Memory B cell (primary cell): ENCODE results near the gene LAMB1.

Source experiments
- ATAC-seq: fragments of 150-1000 bp; cut with Tn5 transposase; 2 replicates; pipeline ENCODE4 v1.10.0; 2021; ENCODE audit warnings: low read depth, mild to moderate bottlenecking, moderate library complexity
- DNase-seq, 2 donors: peaks; one replicate each; pipeline ENCODE4 v3.0.0; 2022; ENCODE audit warnings: low spot score in 2 of 2
- H3K27ac Mint-ChIP-seq: one replicate; pipeline ENCODE4 v1.8.0; 2022; ENCODE audit warnings: mild to moderate bottlenecking, moderate library complexity, mixed read lengths
- H3K27me3 Mint-ChIP-seq: one replicate; pipeline ENCODE4 v1.8.0; 2022; ENCODE audit warnings: mixed read lengths
- H3K36me3 Mint-ChIP-seq: one replicate; pipeline ENCODE4 v1.8.0; 2022; ENCODE audit warnings: mild to moderate bottlenecking, mixed read lengths
- H3K4me1 Mint-ChIP-seq: one replicate; pipeline ENCODE4 v1.8.0; 2022; ENCODE audit warnings: mixed read lengths
- H3K4me3 Mint-ChIP-seq: one replicate; pipeline ENCODE4 v1.8.0; 2022; ENCODE audit warnings: mild to moderate bottlenecking, moderate library complexity, mixed read lengths
- H3K9me3 Mint-ChIP-seq: one replicate; pipeline ENCODE4 v1.8.0; 2022; ENCODE audit warnings: mixed read lengths

Gene LAMB1

DNA sequence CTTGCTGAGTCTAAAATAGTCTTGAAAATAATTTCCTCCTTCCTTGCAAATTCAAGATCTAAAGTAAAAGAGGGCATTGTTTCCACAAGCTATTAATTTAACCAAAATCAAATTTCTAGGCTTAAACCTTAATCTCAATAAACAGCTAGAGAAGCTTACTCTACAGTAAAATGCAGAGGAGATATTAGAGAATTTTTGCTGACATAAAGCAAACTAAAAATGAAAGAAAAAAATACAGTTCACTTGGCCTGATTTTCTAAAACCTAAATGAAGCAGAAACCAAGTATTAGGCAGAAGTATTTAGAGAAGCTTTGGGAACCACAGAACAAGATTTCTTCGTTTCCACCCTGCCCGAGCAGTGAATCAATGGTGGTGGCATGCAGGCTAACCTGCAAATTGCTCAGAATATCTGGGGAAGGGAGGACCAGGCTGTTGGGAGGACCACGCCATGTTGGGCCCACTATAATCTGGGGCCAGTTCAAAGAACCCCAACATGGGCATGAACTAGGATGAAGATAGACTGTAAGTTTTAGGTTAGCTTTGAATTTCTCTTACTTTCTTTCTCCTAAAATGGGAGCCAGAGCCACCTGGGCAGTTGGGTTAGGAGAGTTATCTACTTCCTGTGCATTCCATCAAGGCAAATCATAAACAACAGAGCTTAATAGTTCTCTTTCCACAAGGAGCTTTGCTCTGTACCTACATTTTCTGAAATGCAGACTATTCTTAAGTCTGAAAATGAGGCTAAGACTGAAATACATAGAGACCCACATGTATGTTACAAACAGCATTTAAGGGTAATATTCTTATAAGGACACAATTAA, 4.1 kb downstream of the LAMB1 start:
- peaks cover 12% of the 10 kb centered on the region for H3K27me3 Mint-ChIP-seq
- peaks cover under 1% of the 10 kb centered on the region for H3K36me3 Mint-ChIP-seq
- no peak for ATAC-seq
- H3K9me3 Mint-ChIP-seq: no peaks in the 10 kb centered on the region
- no peak overlapping the region for H3K27ac Mint-ChIP-seq
- no peak overlapping the region for H3K4me3 Mint-ChIP-seq
- DNase-seq: no peak
- H3K4me1 Mint-ChIP-seq: peaks cover 4% of the 10 kb centered on the region

DNA sequence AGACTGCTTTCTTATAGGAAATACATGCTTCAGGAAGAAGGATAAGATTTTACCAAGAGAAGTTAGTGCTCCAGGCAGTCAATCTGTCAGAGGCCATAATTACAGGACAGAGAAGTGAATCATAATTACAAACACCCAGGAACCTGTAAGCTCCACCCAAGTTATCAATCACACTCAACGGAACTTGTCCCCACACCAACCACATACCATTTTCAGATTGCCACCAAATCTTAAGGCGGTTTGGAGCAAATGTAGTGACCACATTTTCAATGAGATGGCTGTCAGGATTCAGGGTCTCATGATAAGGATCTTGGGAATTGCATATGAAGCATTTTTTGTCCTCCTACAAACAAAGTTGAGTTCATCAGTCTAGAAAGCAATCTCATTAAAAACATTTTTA, 4.8 kb downstream of the LAMB1 start:
- Mint-ChIP-seq H3K4me1 (peaks cover 3% of the 10 kb centered on the region), H3K9me3 (no peaks in the 10 kb centered on the region), H3K4me3 (no peak overlapping the region), H3K27me3 (peaks cover 14% of the 10 kb centered on the region), H3K36me3 (no peaks in the 10 kb centered on the region), H3K27ac (no peak overlapping the region)
- ATAC-seq: no peak
- no peak for DNase-seq

DNA sequence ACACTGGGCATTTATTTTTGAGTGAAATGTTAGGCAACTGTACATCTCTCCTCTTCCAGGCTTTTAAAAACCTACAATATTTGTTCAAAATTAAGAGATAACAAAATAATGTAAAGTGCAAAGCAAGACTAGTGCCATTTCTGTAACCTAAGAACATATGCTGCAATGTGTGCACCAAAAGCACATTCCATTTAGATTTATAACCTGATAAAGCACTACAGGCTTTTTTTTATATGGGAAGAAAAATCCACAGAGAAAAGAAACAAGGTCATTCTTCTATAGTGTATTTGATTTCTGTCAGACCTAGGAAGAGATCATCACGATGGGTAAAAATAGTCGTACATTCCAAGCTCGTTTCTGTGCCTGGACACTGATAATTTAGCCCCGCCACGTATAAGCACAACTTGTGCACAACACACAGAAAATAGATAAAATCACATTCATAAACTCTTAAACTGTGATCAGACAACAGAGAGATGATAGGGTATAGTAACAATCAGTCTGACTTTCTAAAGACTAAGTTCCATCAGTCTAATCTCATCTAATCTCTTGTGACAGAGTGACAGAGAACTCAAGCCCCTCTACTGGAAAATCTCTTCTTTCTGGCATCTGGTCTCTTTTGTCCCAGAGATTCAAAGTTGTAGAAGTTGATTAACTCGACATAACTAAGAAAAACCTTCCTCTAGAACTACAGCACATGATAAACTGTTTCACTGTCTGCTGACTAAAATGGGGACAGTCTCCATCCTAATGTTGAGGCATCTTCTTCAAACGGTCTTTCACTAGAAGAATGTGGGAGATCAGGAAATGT, 6.7 kb downstream of the LAMB1 start:
- H3K36me3 Mint-ChIP-seq: no peaks in the 10 kb centered on the region
- no peaks in the 10 kb centered on the region for H3K9me3 Mint-ChIP-seq
- no peak for ATAC-seq
- H3K27me3 Mint-ChIP-seq: peaks cover 14% of the 10 kb centered on the region
- DNase-seq: no peak
- no peaks in the 10 kb centered on the region for H3K4me1 Mint-ChIP-seq
- H3K4me3 Mint-ChIP-seq: no peak overlapping the region
- H3K27ac Mint-ChIP-seq: no peak overlapping the region

DNA sequence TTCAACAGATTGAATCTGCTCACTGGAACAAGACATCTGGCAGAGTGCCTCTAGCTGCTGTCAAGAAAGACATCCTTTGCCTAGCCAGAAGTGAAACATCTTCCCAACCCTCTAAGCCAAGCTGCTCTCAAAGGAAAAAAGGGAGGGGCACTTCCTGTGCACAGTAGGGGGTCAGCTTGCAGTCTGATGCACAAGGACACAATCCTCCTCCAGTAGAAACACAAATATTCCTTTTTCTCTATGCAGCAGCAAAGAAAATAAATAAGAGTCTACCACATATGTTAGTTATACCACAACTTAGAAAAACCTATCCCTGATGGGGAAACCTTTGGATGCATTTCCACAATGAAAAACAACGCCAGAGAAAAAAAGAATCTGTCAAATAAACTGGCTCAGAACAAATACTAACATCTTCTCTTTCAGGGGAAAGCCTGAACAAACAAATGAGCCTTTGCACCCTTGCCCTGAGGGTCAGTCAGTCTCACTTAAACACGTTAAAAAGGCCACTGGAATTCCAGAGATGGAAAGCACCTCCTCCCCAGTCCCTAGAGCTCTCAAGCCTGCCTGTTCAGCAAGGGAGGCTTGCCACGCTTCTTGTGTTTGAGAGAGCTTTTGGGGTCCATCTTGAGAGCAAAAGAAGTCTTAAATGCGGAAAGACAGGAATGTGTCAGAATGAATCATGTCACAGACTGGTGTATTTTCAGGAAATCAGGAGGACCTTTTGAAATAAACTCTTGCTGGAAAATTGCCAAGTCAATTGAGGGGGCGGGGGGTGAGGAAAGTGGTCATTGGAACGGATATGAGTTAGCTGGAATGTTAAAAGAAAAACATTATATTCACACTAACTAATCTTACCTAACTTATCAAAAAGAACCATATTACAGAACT, 7.5 kb downstream of the LAMB1 start:
- ATAC-seq (no peak), DNase-seq (no peak)
- Mint-ChIP-seq H3K27ac (no peak overlapping the region), H3K9me3 (no peaks in the 10 kb centered on the region), H3K4me1 (no peaks in the 10 kb centered on the region), H3K4me3 (no peak overlapping the region), H3K36me3 (no peaks in the 10 kb centered on the region), H3K27me3 (peaks cover 11% of the 10 kb centered on the region)

DNA sequence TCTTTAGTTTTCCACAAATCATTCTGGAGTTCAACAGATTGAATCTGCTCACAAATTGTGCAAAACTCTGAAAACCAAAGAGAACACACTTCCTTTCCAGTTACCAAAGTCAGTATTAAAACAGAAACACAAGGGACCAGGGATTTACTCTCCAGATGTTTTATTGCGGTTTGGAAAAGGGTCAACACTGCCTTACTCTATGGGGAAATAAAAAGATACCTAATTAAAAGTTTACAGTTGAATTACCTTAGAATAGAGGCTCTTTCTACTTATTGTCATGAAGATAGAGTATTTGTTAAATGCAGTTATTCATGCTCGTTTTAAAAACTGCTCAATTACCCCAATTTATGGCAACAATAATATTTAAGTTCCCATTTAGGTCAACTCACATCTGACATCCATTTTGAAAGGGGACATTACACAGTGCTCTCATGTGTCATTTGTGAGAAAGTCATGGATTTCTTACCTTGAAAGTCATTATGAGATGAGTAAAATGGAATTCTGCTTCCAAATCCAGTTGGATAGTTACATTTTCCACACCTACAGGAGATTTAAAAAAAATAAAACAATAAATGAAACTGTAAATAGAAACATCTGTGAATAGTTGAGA, 8.4 kb downstream of the LAMB1 start:
- H3K4me1 Mint-ChIP-seq: no peaks in the 10 kb centered on the region

DNA sequence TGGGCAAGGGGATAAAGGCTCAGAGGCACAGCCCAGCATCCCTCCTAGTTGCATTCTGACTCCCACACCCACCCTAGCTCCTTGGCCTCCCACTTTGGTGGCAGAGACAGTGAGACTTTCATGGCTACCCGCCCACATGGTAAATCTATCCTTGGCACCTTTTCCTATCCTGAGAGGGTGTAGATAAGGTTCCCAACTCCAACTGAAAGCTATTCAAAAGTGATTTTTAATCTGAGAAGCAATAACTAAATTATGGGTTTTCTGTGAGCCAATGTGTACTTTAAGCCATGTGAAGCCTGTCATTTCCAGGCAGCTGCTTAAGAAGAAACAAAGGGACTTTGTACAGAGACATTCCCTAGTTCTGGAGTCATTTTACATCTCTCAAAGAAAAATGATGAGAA, 9.1 kb downstream of the LAMB1 start:
- peaks cover 13% of the 10 kb centered on the region for H3K27me3 Mint-ChIP-seq
- H3K9me3 Mint-ChIP-seq: no peaks in the 10 kb centered on the region
- ATAC-seq (no peak), DNase-seq (no peak)
- no peak overlapping the region for H3K27ac Mint-ChIP-seq
- no peaks in the 10 kb centered on the region for H3K36me3 Mint-ChIP-seq
- no peaks in the 10 kb centered on the region for H3K4me1 Mint-ChIP-seq
- no peak overlapping the region for H3K4me3 Mint-ChIP-seq

More for the DNA sequence above, 8.4 kb downstream of the LAMB1 start:
- no peak overlapping the region for H3K27ac Mint-ChIP-seq
- no peak for ATAC-seq
- H3K36me3 Mint-ChIP-seq: no peaks in the 10 kb centered on the region
- H3K27me3 Mint-ChIP-seq: peaks cover 11% of the 10 kb centered on the region
- no peak overlapping the region for H3K4me3 Mint-ChIP-seq
- DNase-seq: no peak
- no peaks in the 10 kb centered on the region for H3K9me3 Mint-ChIP-seq

DNA sequence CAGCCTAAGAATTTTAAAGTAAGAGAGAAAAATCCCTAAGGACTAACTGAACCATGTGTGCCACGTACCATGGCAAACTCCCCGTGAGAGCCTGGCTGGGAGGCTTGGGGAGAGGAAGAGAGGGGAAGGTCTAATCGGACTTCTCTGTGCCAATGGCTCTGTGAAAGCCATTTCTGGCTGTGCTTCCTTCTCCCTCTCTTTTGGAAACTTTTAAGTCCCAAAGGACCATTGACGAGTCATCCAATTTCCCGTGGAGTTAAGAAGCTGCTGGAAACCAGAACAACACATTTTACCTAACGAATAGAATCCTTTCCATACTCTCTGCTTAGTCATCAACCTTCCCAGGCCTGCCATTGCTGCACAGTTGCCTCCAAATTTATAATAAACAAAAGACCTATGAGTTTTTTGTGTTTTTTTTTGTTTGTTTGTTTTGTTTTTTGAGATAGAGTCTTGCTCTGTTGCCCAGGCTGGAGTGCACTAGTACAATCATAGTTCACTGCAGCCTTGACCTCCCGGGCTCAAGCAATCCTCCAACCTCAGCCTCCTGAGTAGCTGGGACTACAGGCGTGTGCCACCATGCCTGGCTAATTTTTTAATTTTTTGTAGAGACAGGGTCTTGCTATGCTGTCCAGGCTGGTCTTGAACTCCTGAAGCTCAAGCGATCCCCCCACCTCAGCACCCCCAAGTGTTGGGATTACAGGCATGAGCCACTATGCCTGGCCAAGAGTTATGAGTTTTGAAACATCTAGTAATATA, 13.2 kb downstream of the LAMB1 start:
- Mint-ChIP-seq H3K27ac (no peak overlapping the region), H3K4me1 (no peaks in the 10 kb centered on the region), H3K4me3 (no peak overlapping the region), H3K9me3 (no peaks in the 10 kb centered on the region), H3K27me3 (peaks cover 25% of the 10 kb centered on the region), H3K36me3 (no peaks in the 10 kb centered on the region)
- DNase-seq: no peak
- no peak for ATAC-seq

DNA sequence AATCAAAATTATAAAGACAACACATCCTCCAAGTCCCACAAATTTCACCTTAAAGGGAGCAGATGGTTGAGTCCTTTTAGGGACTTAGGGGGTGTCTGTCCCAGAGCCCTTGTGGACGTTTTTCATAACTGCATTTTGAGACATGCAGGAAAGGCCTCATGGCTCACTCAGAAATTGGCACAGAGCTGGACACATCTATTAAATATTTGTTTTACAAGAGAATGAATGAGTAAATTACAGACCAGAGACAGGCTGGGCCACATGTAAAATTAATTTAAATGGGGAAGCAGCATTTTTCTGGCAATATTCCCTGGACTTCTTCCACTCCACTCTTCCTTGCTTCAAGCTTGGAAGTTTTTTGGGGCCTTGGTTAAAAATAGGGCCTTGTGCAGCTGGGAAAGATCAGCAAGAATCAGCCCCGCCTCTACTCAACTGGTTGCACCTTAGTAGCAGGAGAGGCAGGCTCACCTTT, 20.0 kb downstream of the LAMB1 start:
- ATAC-seq (no peak), DNase-seq (no peak)
- H3K9me3 Mint-ChIP-seq: no peaks in the 10 kb centered on the region
- H3K4me1 Mint-ChIP-seq: no peaks in the 10 kb centered on the region
- no peaks in the 10 kb centered on the region for H3K36me3 Mint-ChIP-seq
- no peak overlapping the region for H3K4me3 Mint-ChIP-seq
- peaks cover 12% of the 10 kb centered on the region for H3K27me3 Mint-ChIP-seq
- H3K27ac Mint-ChIP-seq: no peak overlapping the region

DNA sequence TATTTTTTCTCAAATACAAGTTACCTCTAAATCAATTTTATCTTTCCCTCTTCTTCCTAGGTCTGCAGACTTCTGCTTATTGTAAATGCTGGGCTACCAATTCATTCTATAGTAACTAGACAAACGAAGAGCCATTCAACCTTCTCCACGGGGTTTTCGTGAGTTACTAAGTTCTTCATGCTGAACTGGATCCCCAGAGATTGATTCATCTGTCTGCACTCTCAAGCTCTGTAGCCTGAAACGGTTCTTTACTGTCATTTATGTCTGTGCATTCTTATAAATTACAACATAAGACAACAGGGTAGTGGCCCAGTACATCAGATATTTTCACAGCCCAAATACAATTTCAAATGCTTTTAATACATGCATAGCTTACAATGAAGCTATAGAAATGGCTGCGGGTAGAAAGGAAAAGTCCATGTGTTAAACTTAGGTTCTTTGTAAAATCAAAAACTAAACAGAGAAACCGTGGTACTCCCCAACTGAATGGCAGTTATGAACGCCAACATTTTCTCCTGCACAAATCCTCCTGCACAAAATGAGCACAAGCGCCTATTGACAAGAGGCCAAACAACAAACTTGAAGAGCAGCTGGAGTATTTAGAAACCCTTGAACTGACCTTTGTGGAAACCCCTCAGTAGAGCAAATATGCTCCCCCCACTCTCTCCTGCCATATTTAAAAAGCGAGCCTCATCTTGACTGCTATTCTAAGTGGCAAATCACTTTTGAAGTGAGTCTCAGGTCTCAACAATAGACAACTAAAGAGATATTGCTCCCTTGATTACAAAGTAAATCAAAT, 20.7 kb downstream of the LAMB1 start:
- Mint-ChIP-seq H3K4me3 (no peak overlapping the region), H3K9me3 (no peaks in the 10 kb centered on the region), H3K36me3 (no peaks in the 10 kb centered on the region), H3K4me1 (no peaks in the 10 kb centered on the region), H3K27ac (no peak overlapping the region), H3K27me3 (peaks cover 10% of the 10 kb centered on the region)
- no peak for ATAC-seq
- DNase-seq: no peak

DNA sequence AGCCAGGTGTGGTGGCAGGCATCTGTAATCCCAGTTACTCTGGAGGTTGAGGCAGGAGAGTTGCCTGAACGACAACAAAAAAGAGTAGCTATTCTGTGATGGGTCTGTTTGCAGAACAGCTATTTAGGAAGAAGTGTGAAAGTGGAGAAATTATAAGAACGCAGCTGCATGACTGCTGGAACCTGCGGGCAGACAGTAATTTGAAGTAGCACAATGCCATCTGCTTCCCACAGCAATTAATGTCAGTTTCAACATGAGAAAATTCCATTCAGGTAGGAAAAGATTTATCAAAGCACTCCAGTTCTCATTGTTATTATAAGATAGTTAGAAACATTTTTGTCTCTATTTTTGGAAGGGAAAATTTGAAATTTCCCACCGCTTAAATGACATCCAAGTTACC, 21.5 kb downstream of the LAMB1 start:
- H3K9me3 Mint-ChIP-seq: no peaks in the 10 kb centered on the region
- no peak for DNase-seq
- H3K27ac Mint-ChIP-seq: no peak overlapping the region
- peaks cover 6% of the 10 kb centered on the region for H3K27me3 Mint-ChIP-seq
- no peak for ATAC-seq
- no peak overlapping the region for H3K4me3 Mint-ChIP-seq
- no peaks in the 10 kb centered on the region for H3K4me1 Mint-ChIP-seq
- H3K36me3 Mint-ChIP-seq: no peaks in the 10 kb centered on the region

DNA sequence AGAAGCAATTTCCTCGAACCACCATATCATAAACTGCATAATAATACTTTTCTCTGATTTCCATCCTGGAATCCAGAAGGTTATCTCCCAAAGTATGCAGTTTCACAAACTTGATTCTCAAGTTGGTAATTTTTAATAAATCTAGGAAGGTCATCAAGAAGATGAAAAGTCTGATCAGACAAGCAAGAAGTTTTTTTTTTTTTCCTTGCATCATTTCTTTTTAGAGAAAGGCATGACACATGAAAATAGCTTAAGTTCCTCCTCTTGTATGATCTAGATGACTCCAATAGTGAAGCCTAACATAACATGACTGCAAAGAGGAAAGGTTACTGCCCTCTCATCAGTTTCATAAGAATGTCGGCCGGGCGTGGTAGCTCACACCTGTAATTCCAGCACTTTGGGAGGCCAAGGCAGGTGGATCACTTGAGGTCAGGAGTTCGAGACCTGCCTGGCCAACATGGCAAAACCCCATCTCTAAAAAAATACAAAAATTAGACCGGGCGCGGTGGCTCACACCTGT, 22.2 kb downstream of the LAMB1 start:
- no peak overlapping the region for H3K27ac Mint-ChIP-seq
- H3K4me1 Mint-ChIP-seq: no peaks in the 10 kb centered on the region
- no peak for DNase-seq
- no peaks in the 10 kb centered on the region for H3K36me3 Mint-ChIP-seq
- ATAC-seq: no peak
- peaks cover 4% of the 10 kb centered on the region for H3K27me3 Mint-ChIP-seq
- no peak overlapping the region for H3K4me3 Mint-ChIP-seq
- H3K9me3 Mint-ChIP-seq: no peaks in the 10 kb centered on the region

DNA sequence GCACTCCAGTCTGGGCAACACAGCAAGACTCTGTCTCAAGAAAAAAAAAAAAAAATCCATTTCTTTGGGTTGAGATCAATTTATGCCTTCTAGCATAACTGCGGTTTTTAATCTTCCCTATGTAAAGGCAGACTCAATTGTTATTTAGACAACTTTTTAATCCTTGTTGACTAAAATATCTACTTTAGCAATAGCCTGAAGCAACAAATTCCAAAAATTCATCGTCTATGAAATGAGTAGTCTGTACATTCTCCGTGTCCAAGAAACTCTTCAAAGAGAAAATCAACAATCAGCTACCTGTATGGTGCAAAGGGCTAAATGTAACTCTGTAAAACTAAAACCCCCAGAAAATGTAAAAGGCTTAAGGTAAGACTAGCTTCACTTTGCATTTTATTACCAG, 22.8 kb downstream of the LAMB1 start:
- ATAC-seq (no peak), DNase-seq (no peak)
- H3K27me3 Mint-ChIP-seq: peaks cover 4% of the 10 kb centered on the region
- no peaks in the 10 kb centered on the region for H3K9me3 Mint-ChIP-seq
- no peaks in the 10 kb centered on the region for H3K36me3 Mint-ChIP-seq
- H3K4me3 Mint-ChIP-seq: no peak overlapping the region
- H3K4me1 Mint-ChIP-seq: no peaks in the 10 kb centered on the region
- no peak overlapping the region for H3K27ac Mint-ChIP-seq
